ENCODE measurements around the gene KCNMA1. TPM values are rescaled to one million over a fixed set of nuclear protein-coding genes. Genes with fewer than 3 reads are reported as not detected.

KCNMA1 gene
- total RNA-seq, 2 donors from 2014 or later = 29.1 to 37.9 TPM

DNA sequence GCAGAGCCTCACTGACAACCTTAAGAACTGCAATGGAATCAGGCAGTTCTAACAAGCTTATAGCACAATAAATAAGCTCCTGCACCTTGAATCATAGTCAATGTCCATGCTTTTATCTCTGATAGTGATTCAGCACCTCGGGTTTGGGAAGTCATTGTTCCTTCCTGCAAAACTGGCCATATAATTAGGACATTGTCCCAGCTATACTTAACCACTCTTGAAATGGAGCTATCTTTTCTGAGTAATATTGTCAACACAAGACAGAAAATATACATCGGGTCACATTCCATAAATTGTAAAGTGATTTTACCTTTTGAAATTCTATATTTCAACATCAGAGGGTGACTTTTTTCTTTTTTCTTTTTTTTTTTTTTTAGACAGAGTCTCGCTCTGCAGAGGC lies 682.8 kb downstream of the KCNMA1 start:
- Histone ChIP-seq H3K4me1 (replicated peaks) (no peaks in the 10 kb centered on the region), H3K27ac (no peak overlapping the region), H3K36me3 (no peaks in the 10 kb centered on the region), H3K27me3 (replicated peaks; ENCODE audit: insufficient read depth) (no peaks in the 10 kb centered on the region), H3K4me3 (no peak overlapping the region), H3K9me3 (no peaks in the 10 kb centered on the region)
- no peak for DNase-seq (ENCODE audit: low spot score)
- intact Hi-C loops (cut with DNase I) = no loop called here
- WGBS = 65% methylated on average over 3 of the region's 3 CpGs
- no peak for TF ChIP-seq POLR2A (IDR thresholded peaks at IDR 0.05)
- no peak for TF ChIP-seq POLR2AphosphoS5 (IDR thresholded peaks at IDR 0.05)
- TF ChIP-seq, protein P1, sequence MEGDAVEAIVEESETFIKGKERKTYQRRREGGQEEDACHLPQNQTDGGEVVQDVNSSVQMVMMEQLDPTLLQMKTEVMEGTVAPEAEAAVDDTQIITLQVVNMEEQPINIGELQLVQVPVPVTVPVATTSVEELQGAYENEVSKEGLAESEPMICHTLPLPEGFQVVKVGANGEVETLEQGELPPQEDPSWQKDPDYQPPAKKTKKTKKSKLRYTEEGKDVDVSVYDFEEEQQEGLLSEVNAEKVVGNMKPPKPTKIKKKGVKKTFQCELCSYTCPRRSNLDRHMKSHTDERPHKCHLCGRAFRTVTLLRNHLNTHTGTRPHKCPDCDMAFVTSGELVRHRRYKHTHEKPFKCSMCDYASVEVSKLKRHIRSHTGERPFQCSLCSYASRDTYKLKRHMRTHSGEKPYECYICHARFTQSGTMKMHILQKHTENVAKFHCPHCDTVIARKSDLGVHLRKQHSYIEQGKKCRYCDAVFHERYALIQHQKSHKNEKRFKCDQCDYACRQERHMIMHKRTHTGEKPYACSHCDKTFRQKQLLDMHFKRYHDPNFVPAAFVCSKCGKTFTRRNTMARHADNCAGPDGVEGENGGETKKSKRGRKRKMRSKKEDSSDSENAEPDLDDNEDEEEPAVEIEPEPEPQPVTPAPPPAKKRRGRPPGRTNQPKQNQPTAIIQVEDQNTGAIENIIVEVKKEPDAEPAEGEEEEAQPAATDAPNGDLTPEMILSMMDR (IDR thresholded peaks at IDR 0.05) = no peak

DNA sequence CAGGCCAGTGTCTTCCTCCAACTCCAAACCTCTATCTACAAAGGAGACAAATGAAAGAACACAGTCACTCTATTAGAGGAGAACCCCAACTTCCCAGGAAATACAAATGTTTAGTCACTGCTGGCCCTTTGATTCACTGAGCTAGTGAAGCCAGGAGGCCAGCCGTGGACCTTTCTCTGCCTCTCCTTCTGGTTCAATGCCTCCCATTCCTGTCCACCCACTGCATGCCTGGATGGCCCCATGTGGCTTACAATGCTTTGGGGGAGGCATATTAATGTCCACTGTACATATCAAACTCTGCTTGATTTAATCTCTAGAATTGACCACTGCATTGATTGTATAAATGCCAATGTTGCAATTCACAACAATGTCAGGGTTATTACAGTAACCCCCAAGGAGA lies 687.3 kb downstream of the KCNMA1 start:
- whole genome bisulfite sequencing = 47% methylated on average over 1 of the region's 1 CpG
- TF ChIP-seq, protein P1 (IDR thresholded peaks at IDR 0.05) = no peak
- no peak for TF ChIP-seq POLR2A (IDR thresholded peaks at IDR 0.05)
- no peak for TF ChIP-seq POLR2AphosphoS5 (IDR thresholded peaks at IDR 0.05)
- Histone ChIP-seq H3K9me3 (no peaks in the 10 kb centered on the region), H3K36me3 (no peaks in the 10 kb centered on the region), H3K4me1 (replicated peaks) (no peaks in the 10 kb centered on the region), H3K27ac (no peak overlapping the region), H3K4me3 (no peak overlapping the region), H3K27me3 (replicated peaks; ENCODE audit: insufficient read depth) (no peaks in the 10 kb centered on the region)
- DNase-seq (ENCODE audit: low spot score) = no peak
- intact Hi-C loops (cut with DNase I) = no loop called here

DNA sequence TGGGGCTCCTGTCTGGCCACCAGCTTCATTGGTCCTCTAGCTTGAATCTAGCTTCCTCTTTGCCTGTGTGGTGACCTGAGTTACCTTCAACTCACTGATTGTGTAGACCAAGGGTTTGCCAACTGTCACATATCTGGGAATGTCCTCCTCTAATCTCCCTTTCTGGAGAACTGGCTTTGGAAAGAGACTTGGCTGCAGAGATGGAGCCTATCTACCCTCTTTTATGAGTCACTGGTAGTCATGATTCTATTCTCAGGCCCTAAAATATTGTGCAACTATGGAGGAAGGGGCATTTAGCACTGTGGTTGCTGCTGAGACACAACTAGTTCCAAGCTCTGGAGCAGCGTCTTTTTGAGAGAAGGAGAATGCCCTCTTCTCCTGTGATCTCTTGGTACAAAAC lies 691.3 kb downstream of the KCNMA1 start:
- Histone ChIP-seq H3K9me3 (no peaks in the 10 kb centered on the region), H3K4me1 (replicated peaks) (no peaks in the 10 kb centered on the region), H3K4me3 (no peak overlapping the region), H3K27ac (no peak overlapping the region), H3K27me3 (replicated peaks; ENCODE audit: insufficient read depth) (no peaks in the 10 kb centered on the region), H3K36me3 (no peaks in the 10 kb centered on the region)
- 95% methylated on average over 1 of the region's 1 CpG for whole genome bisulfite sequencing
- no peak for DNase-seq (ENCODE audit: low spot score)
- intact Hi-C loops (cut with DNase I) = no loop called here
- TF ChIP-seq POLR2AphosphoS5 (IDR thresholded peaks at IDR 0.05) (no peak), POLR2A (IDR thresholded peaks at IDR 0.05) (no peak)
- TF ChIP-seq, protein P1 (IDR thresholded peaks at IDR 0.05) = no peak

DNA sequence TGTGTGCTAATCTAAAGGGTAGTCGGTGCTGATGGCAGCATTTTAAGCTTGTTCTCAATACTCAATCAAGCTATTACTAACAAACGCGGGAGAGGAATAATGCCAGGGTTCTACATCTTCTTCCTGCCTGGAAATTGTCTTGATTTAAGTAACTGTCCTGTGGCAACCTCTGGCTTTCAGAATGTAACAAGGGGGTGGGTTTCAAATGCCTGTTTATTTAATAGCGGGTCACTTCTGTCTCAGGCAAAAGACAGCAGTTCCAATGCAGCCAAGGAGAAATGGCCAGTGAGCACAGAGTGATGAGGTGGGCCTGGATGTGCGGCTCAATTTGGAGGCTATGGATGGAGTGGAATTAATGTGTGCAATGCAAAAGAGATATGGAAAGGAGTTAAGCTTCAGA lies 692.4 kb downstream of the KCNMA1 start:
- no peaks in the 10 kb centered on the region for H3K36me3 ChIP-seq
- H3K4me3 ChIP-seq = no peak overlapping the region
- intact Hi-C loops (cut with DNase I) = no loop called here
- no peak for TF ChIP-seq POLR2A (IDR thresholded peaks at IDR 0.05)
- no peak for TF ChIP-seq POLR2AphosphoS5 (IDR thresholded peaks at IDR 0.05)
- no peaks in the 10 kb centered on the region for H3K4me1 ChIP-seq (replicated peaks)
- no peak for DNase-seq (ENCODE audit: low spot score)
- no peaks in the 10 kb centered on the region for H3K9me3 ChIP-seq
- no peaks in the 10 kb centered on the region for H3K27me3 ChIP-seq (replicated peaks; ENCODE audit: insufficient read depth)
- 81% methylated on average over 5 of the region's 5 CpGs for WGBS
- H3K27ac ChIP-seq = no peak overlapping the region

DNA sequence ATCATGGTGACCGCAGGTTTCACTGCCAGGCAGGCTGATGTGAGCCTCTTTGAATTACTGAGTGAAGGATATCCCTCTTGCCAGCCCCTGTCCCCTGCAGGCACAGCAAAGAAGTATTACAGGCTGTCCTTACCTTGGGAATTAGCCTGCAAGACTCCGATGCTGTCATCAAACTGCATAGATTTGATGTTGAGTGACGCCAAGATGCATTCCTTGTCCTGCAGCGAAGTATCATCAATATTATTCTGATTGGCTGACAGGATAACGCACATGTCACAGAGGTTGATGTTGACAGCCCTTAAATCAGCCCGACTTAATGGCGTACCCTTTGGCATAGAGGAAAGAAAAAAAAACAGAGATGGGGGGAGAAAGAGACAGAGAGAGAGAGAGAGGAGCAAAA lies 693.0 kb downstream of the KCNMA1 start:
- no peak for DNase-seq (ENCODE audit: low spot score)
- Histone ChIP-seq H3K4me1 (replicated peaks) (no peaks in the 10 kb centered on the region), H3K36me3 (no peaks in the 10 kb centered on the region), H3K4me3 (no peak overlapping the region), H3K27ac (no peak overlapping the region), H3K9me3 (no peaks in the 10 kb centered on the region), H3K27me3 (replicated peaks; ENCODE audit: insufficient read depth) (no peaks in the 10 kb centered on the region)
- 94% methylated on average over 7 of the region's 7 CpGs for WGBS
- intact Hi-C loops (cut with DNase I) = no loop called here
- TF ChIP-seq POLR2AphosphoS5 (IDR thresholded peaks at IDR 0.05) (no peak), POLR2A (IDR thresholded peaks at IDR 0.05) (no peak)
- TF ChIP-seq, protein P1 (IDR thresholded peaks at IDR 0.05) = no peak
